HEK293T (cell line): ENCODE data around the gene CTIF.

ENCODE experiments used
- ARNT ChIP-seq: fragments of 450-650 bp; IDR thresholded peaks from 2 replicates; pipeline ENCODE4 v1.6.1; 2017; ENCODE audit warnings: mild to moderate bottlenecking
- BHLHE40 ChIP-seq: fragments of 450-650 bp; IDR thresholded peaks from 2 replicates; pipeline ENCODE4 v1.6.1; 2016; ENCODE audit warnings: mild to moderate bottlenecking, moderate library complexity, borderline replicate concordance
- CTBP1 ChIP-seq: fragments of 450-650 bp; IDR thresholded peaks from 2 replicates; pipeline ENCODE4 v1.6.1; 2016; ENCODE audit warnings: borderline replicate concordance
- ELF4 ChIP-seq: fragments of 450-650 bp; IDR thresholded peaks from 2 replicates; pipeline ENCODE4 v1.6.1; 2017; ENCODE audit warnings: antibody characterized with exemption
- FOXA1 ChIP-seq: fragments of 450-650 bp; IDR thresholded peaks from 2 replicates; pipeline ENCODE4 v1.6.1; 2016; ENCODE audit warnings: mild to moderate bottlenecking
- FOXK2 ChIP-seq: fragments of 450-650 bp; IDR thresholded peaks from 2 replicates; pipeline ENCODE4 v1.6.1; 2016; ENCODE audit warnings: mild to moderate bottlenecking
- HDGF ChIP-seq: fragments of 450-650 bp; IDR thresholded peaks from 2 replicates; pipeline ENCODE4 v1.6.1; 2017; ENCODE audit warnings: antibody characterized with exemption, borderline replicate concordance
- L3MBTL2 ChIP-seq: fragments of 450-650 bp; conservative IDR thresholded peaks from 2 replicates; pipeline ENCODE4 v1.6.1; 2016; ENCODE audit warnings: mild to moderate bottlenecking
- LEF1 ChIP-seq: fragments of 450-650 bp; IDR thresholded peaks from 2 replicates; pipeline ENCODE4 v1.6.1; 2017; ENCODE audit warnings: mild to moderate bottlenecking, borderline replicate concordance
- NFRKB ChIP-seq: fragments of 450-650 bp; IDR thresholded peaks from 2 replicates; pipeline ENCODE4 v1.6.1; 2016; ENCODE audit warnings: mild to moderate bottlenecking, moderate library complexity
- PKNOX1 ChIP-seq: fragments of 450-650 bp; IDR thresholded peaks from 2 replicates; pipeline ENCODE4 v1.6.1; 2016
- SP1 ChIP-seq: fragments of 450-650 bp; IDR thresholded peaks from 2 replicates; pipeline ENCODE4 v1.6.1; 2017
- SUZ12 ChIP-seq: fragments of 450-650 bp; IDR thresholded peaks from 2 replicates; pipeline ENCODE4 v1.6.1; 2016; ENCODE audit warnings: mild to moderate bottlenecking
- TARDBP ChIP-seq: fragments of 450-650 bp; IDR thresholded peaks from 2 replicates; pipeline ENCODE4 v1.6.1; 2016

GRCh38 chr18:48612917-48613316 lies 74.1 kb downstream of the CTIF start:
- TF ChIP-seq PKNOX1 (no peak), BHLHE40 (no peak), SP1 (no peak), ELF4 (no peak), TARDBP (no peak), HDGF (no peak), FOXA1 (no peak), NFRKB (no peak), L3MBTL2 (no peak), FOXK2 (no peak), SUZ12 (no peak), LEF1 (no peak), CTBP1 (no peak), ARNT (no peak)
